ENCODE results near the gene IL16. TPM values are rescaled to one million over a fixed set of nuclear protein-coding genes. Genes with fewer than 3 reads are reported as not detected.
"Not testable (repeated sequence)": the region's sequence is repeated elsewhere in the genome, so short reads cannot be mapped to it uniquely, and the experiment has no call there.

Gene IL16
- total and polyA plus RNA-seq, 2 donors = 10.6 to 20.7 TPM

- H3K27ac ChIP-seq (ENCODE audit: low read depth) = peak within 1 kb of the TSS; percentile 82
- H3K4me1 ChIP-seq (ENCODE audit: insufficient read depth) = no peaks in the 10 kb centered on the region
These were observed 127.5 kb downstream of the IL16 start, which contains the start of gene STARD5 for GRCh38 chr15:81323944-81324881. Gene STARD5 (minus strand): TSS chr15:81324141. CDS start chr15:81324099, 42 bp downstream.

GRCh38 chr15:81326466-81327212 lies 130.0 kb downstream of the IL16 start:
- Histone ChIP-seq H3K36me3 (ENCODE audit: insufficient read depth) (no peaks in the 10 kb centered on the region), H3K4me3 (ENCODE audit: low read depth, low read length) (no peak overlapping the region), H3K27ac (ENCODE audit: low read depth) (no peak overlapping the region), H3K4me1 (ENCODE audit: insufficient read depth) (no peaks in the 10 kb centered on the region)
- no peak for DNase-seq (ENCODE audit: extremely low spot score)
- 89% methylated on average over 7 of the region's 7 CpGs for WGBS

More at GRCh38 chr15:81323944-81324881, 127.5 kb downstream of the IL16 start, which contains the start of gene STARD5:
- peak; percentile 95 for DNase-seq (ENCODE audit: extremely low spot score)
- 1% methylated on average over 67 of the region's 67 CpGs for WGBS
- peak within 1 kb of the TSS; percentile 82 for H3K4me3 ChIP-seq (ENCODE audit: low read depth, low read length)
- no peaks in the 10 kb centered on the region for H3K36me3 ChIP-seq (ENCODE audit: insufficient read depth)

- DNase-seq (ENCODE audit: extremely low spot score) = no peak
- Histone ChIP-seq H3K27ac (ENCODE audit: low read depth) (no peak overlapping the region), H3K4me1 (ENCODE audit: insufficient read depth) (no peaks in the 10 kb centered on the region), H3K36me3 (ENCODE audit: insufficient read depth) (no peaks in the 10 kb centered on the region), H3K4me3 (ENCODE audit: low read depth, low read length) (no peak overlapping the region)
- WGBS = 80% methylated on average over 3 of the region's 3 CpGs
These were observed 130.8 kb downstream of the IL16 start for GRCh38 chr15:81327516-81327915.

- 98% methylated on average over 2 of the region's 2 CpGs for WGBS
- no peak overlapping the region for H3K4me3 ChIP-seq (ENCODE audit: low read depth, low read length)
- DNase-seq (ENCODE audit: extremely low spot score) = no peak
- H3K27ac ChIP-seq (ENCODE audit: low read depth) = no peak overlapping the region
- no peaks in the 10 kb centered on the region for H3K4me1 ChIP-seq (ENCODE audit: insufficient read depth)
- no peaks in the 10 kb centered on the region for H3K36me3 ChIP-seq (ENCODE audit: insufficient read depth)
These were observed 132.8 kb downstream of the IL16 start for GRCh38 chr15:81329446-81329845.

GRCh38 chr15:81330366-81331090 lies 133.8 kb downstream of the IL16 start:
- WGBS = 52% methylated on average over 5 of the region's 5 CpGs

GRCh38 chr15:81331141-81331540 lies 134.5 kb downstream of the IL16 start:
- H3K36me3 ChIP-seq (ENCODE audit: insufficient read depth); H3K4me3 ChIP-seq (ENCODE audit: low read depth, low read length); DNase-seq (ENCODE audit: extremely low spot score); H3K27ac ChIP-seq (ENCODE audit: low read depth); H3K4me1 ChIP-seq (ENCODE audit: insufficient read depth): not testable (repeated sequence)
- WGBS = 26% methylated on average over 9 of the region's 9 CpGs

More at GRCh38 chr15:81330366-81331090, 133.8 kb downstream of the IL16 start:
- no peak overlapping the region for H3K4me3 ChIP-seq (ENCODE audit: low read depth, low read length)
- no peaks in the 10 kb centered on the region for H3K4me1 ChIP-seq (ENCODE audit: insufficient read depth)
- no peak overlapping the region for H3K27ac ChIP-seq (ENCODE audit: low read depth)
- no peaks in the 10 kb centered on the region for H3K36me3 ChIP-seq (ENCODE audit: insufficient read depth)
- DNase-seq (ENCODE audit: extremely low spot score) = no peak

- Histone ChIP-seq H3K4me3 (ENCODE audit: low read depth, low read length) (no peak overlapping the region), H3K36me3 (ENCODE audit: insufficient read depth) (no peaks in the 10 kb centered on the region), H3K4me1 (ENCODE audit: insufficient read depth) (no peaks in the 10 kb centered on the region), H3K27ac (ENCODE audit: low read depth) (no peak overlapping the region)
- 79% methylated on average over 15 of the region's 15 CpGs for WGBS
- DNase-seq (ENCODE audit: extremely low spot score) = no peak
These were observed 134.9 kb downstream of the IL16 start for GRCh38 chr15:81331600-81331999.

- Histone ChIP-seq H3K4me1 (ENCODE audit: insufficient read depth) (no peaks in the 10 kb centered on the region), H3K4me3 (ENCODE audit: low read depth, low read length) (no peak overlapping the region), H3K27ac (ENCODE audit: low read depth) (no peak overlapping the region), H3K36me3 (ENCODE audit: insufficient read depth) (no peaks in the 10 kb centered on the region)
- no peak for DNase-seq (ENCODE audit: extremely low spot score)
- 97% methylated on average over 12 of the region's 12 CpGs for WGBS
These were observed 135.6 kb downstream of the IL16 start for GRCh38 chr15:81332326-81332725.

GRCh38 chr15:81333363-81333762 lies 136.7 kb downstream of the IL16 start:
- DNase-seq (ENCODE audit: extremely low spot score) = no peak
- Histone ChIP-seq H3K4me3 (ENCODE audit: low read depth, low read length) (no peak overlapping the region), H3K27ac (ENCODE audit: low read depth) (no peak overlapping the region), H3K36me3 (ENCODE audit: insufficient read depth) (no peaks in the 10 kb centered on the region), H3K4me1 (ENCODE audit: insufficient read depth) (no peaks in the 10 kb centered on the region)
- WGBS = over 99% methylated on average over 3 of the region's 3 CpGs

GRCh38 chr15:81334768-81335435 lies 138.2 kb downstream of the IL16 start:
- H3K36me3 ChIP-seq (ENCODE audit: insufficient read depth) = no peaks in the 10 kb centered on the region
- H3K4me1 ChIP-seq (ENCODE audit: insufficient read depth) = no peaks in the 10 kb centered on the region
- DNase-seq (ENCODE audit: extremely low spot score) = no peak
- H3K4me3 ChIP-seq (ENCODE audit: low read depth, low read length) = no peak overlapping the region
- H3K27ac ChIP-seq (ENCODE audit: low read depth) = no peak overlapping the region
- 84% methylated on average over 10 of the region's 10 CpGs for WGBS

- DNase-seq (ENCODE audit: extremely low spot score) = no peak
- Histone ChIP-seq H3K27ac (ENCODE audit: low read depth) (no peak overlapping the region), H3K4me1 (ENCODE audit: insufficient read depth) (no peaks in the 10 kb centered on the region), H3K4me3 (ENCODE audit: low read depth, low read length) (no peak overlapping the region), H3K36me3 (ENCODE audit: insufficient read depth) (no peaks in the 10 kb centered on the region)
- 91% methylated on average over 4 of the region's 4 CpGs for WGBS
These were observed 139.0 kb downstream of the IL16 start for GRCh38 chr15:81335631-81336030.

- H3K4me1 ChIP-seq (ENCODE audit: insufficient read depth) = no peaks in the 10 kb centered on the region
- no peak overlapping the region for H3K4me3 ChIP-seq (ENCODE audit: low read depth, low read length)
- DNase-seq (ENCODE audit: extremely low spot score) = no peak
- 91% methylated on average over 4 of the region's 4 CpGs for WGBS
- H3K27ac ChIP-seq (ENCODE audit: low read depth) = no peak overlapping the region
- H3K36me3 ChIP-seq (ENCODE audit: insufficient read depth) = no peaks in the 10 kb centered on the region
These were observed 139.9 kb downstream of the IL16 start for GRCh38 chr15:81336568-81336967.

- no peak overlapping the region for H3K4me3 ChIP-seq (ENCODE audit: low read depth, low read length)
- DNase-seq (ENCODE audit: extremely low spot score) = no peak
- H3K4me1 ChIP-seq (ENCODE audit: insufficient read depth) = no peaks in the 10 kb centered on the region
- H3K27ac ChIP-seq (ENCODE audit: low read depth) = no peak overlapping the region
- no peaks in the 10 kb centered on the region for H3K36me3 ChIP-seq (ENCODE audit: insufficient read depth)
- WGBS = 84% methylated on average over 3 of the region's 3 CpGs
These were observed 140.6 kb downstream of the IL16 start for GRCh38 chr15:81337241-81337640.
